Fibroblast of skin of left quadriceps (primary cell): ENCODE data around the gene PCARE.

Experiments
- DNase-seq, 2 experiments: peaks; one replicate each; pipeline ENCODE4 v3.0.0-alpha.2; 2013; ENCODE audit warnings: low read depth in 2 of 2

Gene PCARE

GRCh38 chr2:29063056-29063455 is 11.3 kb downstream of the PCARE start:
- no peak for DNase-seq

GRCh38 chr2:29062371-29062770 is 12.0 kb downstream of the PCARE start:
- no peak for DNase-seq

GRCh38 chr2:29061616-29062015 is 12.7 kb downstream of the PCARE start:
- DNase-seq = no peak

GRCh38 chr2:29061176-29061575 is 13.1 kb downstream of the PCARE start:
- DNase-seq = no peak

GRCh38 chr2:29060441-29060840 is 13.9 kb downstream of the PCARE start:
- no peak for DNase-seq

- DNase-seq = no peak
These were observed 14.7 kb downstream of the PCARE start for GRCh38 chr2:29059624-29060023.

- no peak for DNase-seq
These were observed 17.3 kb downstream of the PCARE start for GRCh38 chr2:29057006-29057405.

- DNase-seq = no peak
These were observed 17.9 kb downstream of the PCARE start for GRCh38 chr2:29056452-29056851.

GRCh38 chr2:29055601-29056000 is 18.7 kb downstream of the PCARE start:
- no peak for DNase-seq

- DNase-seq = no peak
These were observed 19.9 kb downstream of the PCARE start for GRCh38 chr2:29054430-29054829.

- no peak for DNase-seq
These were observed 20.5 kb downstream of the PCARE start for GRCh38 chr2:29053670-29054400.

- DNase-seq = no peak
These were observed 21.1 kb downstream of the PCARE start for GRCh38 chr2:29053223-29053622.

- DNase-seq = no peak
These were observed 21.5 kb downstream of the PCARE start for GRCh38 chr2:29052807-29053206.

GRCh38 chr2:29051730-29052129 is 22.6 kb downstream of the PCARE start:
- DNase-seq = no peak

GRCh38 chr2:29050591-29050990 is 23.7 kb downstream of the PCARE start:
- DNase-seq = no peak

GRCh38 chr2:29047083-29047845 is 27.1 kb downstream of the PCARE start:
- DNase-seq = no peak

- DNase-seq = no peak
These were observed 28.0 kb downstream of the PCARE start for GRCh38 chr2:29046321-29046720.

- DNase-seq = no peak
These were observed 29.9 kb downstream of the PCARE start for GRCh38 chr2:29044459-29044858.

- no peak for DNase-seq
These were observed 31.7 kb downstream of the PCARE start for GRCh38 chr2:29042561-29043075.

GRCh38 chr2:29041161-29041660 is 33.1 kb downstream of the PCARE start:
- no peak for DNase-seq

- DNase-seq = no peak
These were observed 33.8 kb downstream of the PCARE start for GRCh38 chr2:29040552-29040951.

- DNase-seq = no peak
These were observed 34.4 kb downstream of the PCARE start for GRCh38 chr2:29039718-29040480.
